ENCODE data around the gene ARSI. TPM values are rescaled to one million over a fixed set of nuclear protein-coding genes. Genes with fewer than 3 reads are reported as not detected.

The ARSI gene
- polyA plus RNA-seq, 1 of the 3 experiments (the other 2 are of a cell fraction), result 0.20 TPM

DNA sequence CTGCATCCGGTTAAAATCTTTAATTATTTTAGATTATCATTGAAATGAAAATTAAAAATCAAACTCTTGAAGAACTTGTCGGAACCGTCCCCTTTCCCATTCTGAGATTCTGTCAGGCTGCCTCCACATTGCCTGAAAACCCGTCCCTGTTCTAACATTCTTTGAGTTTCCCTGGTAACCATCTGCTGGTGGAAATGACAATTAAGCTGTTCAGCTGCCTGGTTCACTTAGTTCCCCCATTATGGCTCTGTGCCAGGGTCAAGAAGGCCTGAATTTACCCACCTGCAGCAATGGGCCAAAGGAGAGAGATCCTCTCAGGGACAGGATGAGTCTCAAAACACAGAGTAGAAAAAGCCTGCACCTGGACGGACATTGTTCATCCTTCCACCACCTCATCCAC is 43.0 kb upstream of the ARSI start:
- H3K4me2 ChIP-seq, result no peak overlapping the region
- no peaks in the 10 kb centered on the region for H3K79me2 ChIP-seq (ENCODE audit: insufficient read depth)
- no peaks in the 10 kb centered on the region for H3K9me3 ChIP-seq
- no peak overlapping the region for H2AFZ ChIP-seq (ENCODE audit: low read depth)
- TF ChIP-seq NFIC (IDR thresholded peaks at IDR 0.05; ENCODE audit: borderline replicate concordance) (peak; percentile 25; the same call in 1 of the 2 replicates), TAF1 (IDR thresholded peaks at IDR 0.05; ENCODE audit: borderline replicate concordance, low read depth, low read length) (no peak)
- H3K27ac ChIP-seq (ENCODE audit: low read depth in 2 of 2, low read length in 1 of 2), result no peak overlapping the region
- ChIA-PET CTCF (interaction anchor here (0.9 to 1.3 kb wide), 2 partner anchors 76 to 79 kb away, joined by 3 to 4 read pairs; no protein-coding TSS in a partner anchor), POLR2A (no interaction called here)
- no peaks in the 10 kb centered on the region for H4K20me1 ChIP-seq (ENCODE audit: insufficient read depth)
- peak; percentile 56 for DNase-seq
- no peaks in the 10 kb centered on the region for H3K9me2 ChIP-seq
- H3K36me3 ChIP-seq (replicated peaks in 1 of 2; ENCODE audit: control insufficient read depth in 1 of 2, insufficient read depth in 2 of 2, low read length in 1 of 2), result no peaks in the 10 kb centered on the region
- peaks cover 4% of the 10 kb centered on the region for H3F3A ChIP-seq (replicated peaks; ENCODE audit: insufficient read depth)
- 78% methylated on average over 5 of the region's 5 CpGs for WGBS (ENCODE audit: low lambda C conversion rate)
- H3K4me3 ChIP-seq (ENCODE audit: low read depth in 2 of 2, low read length in 1 of 2), result no peak overlapping the region
- peaks cover 0 to 7% of the 10 kb centered on the region in 2 experiments; a peak in 2 of 4 replicates for H3K4me1 ChIP-seq (ENCODE audit: control insufficient read depth in 1 of 2, insufficient read depth in 2 of 2, low read depth in 1 of 2, low read length in 1 of 2)
- H3K9ac ChIP-seq, result no peak overlapping the region
- H3K27me3 ChIP-seq (ENCODE audit: insufficient read depth), result no peaks in the 10 kb centered on the region

DNA sequence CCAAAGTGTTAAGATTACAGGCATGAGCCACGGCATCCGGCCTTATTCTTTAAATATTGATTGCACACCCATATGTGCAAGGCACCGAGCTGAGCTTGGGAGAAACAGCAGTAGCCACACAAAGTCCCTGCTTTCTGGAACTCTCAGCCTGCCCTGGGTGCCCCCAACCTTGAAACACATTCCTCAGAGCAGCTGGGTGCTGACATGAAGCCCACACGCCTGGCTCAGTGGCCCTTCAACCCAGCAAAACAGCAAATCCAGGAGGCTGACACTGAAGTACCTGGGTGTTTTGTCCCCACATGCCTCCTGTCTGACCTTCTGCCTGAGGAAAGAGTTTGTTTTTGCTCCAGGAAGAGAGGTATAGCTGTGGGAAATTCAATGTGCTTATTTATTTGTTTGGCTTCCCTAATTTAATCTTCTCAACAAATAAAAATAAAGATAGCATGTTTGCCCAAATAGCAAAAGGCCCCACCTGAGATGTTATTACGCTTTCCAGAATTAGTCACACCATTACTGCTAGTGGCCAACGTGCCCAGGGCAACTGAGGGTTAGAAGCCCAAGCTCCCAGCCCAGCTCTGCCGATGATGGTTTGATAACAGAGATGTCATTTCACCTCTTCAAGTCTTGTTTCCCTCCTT is 41.4 kb upstream of the ARSI start:
- 79% methylated on average over 6 of the region's 7 CpGs for WGBS (ENCODE audit: low lambda C conversion rate)
- H3K9me2 ChIP-seq, result no peaks in the 10 kb centered on the region
- H3K9ac ChIP-seq, result no peak overlapping the region
- H3K79me2 ChIP-seq (ENCODE audit: insufficient read depth), result no peaks in the 10 kb centered on the region
- ChIA-PET CTCF (interaction anchor here (1.3 to 1.4 kb wide), 2 partner anchors 19 to 120 kb away, joined by 3 read pairs; no protein-coding TSS in a partner anchor), POLR2A (no interaction called here)
- no peaks in the 10 kb centered on the region for H3K27me3 ChIP-seq (ENCODE audit: insufficient read depth)
- no peaks in the 10 kb centered on the region for H3F3A ChIP-seq (replicated peaks; ENCODE audit: insufficient read depth)
- H2AFZ ChIP-seq (ENCODE audit: low read depth), result no peak overlapping the region
- H3K27ac ChIP-seq (ENCODE audit: low read depth in 2 of 2, low read length in 1 of 2), result no peak overlapping the region
- H3K4me2 ChIP-seq, result no peak overlapping the region
- H3K4me3 ChIP-seq (ENCODE audit: low read depth in 2 of 2, low read length in 1 of 2), result no peak overlapping the region
- H3K4me1 ChIP-seq (ENCODE audit: control insufficient read depth in 1 of 2, insufficient read depth in 2 of 2, low read depth in 1 of 2, low read length in 1 of 2), result peaks cover 0 to 2% of the 10 kb centered on the region in 2 experiments; a peak in 1 of 4 replicates
- DNase-seq, result no peak
- TF ChIP-seq, protein P1, sequence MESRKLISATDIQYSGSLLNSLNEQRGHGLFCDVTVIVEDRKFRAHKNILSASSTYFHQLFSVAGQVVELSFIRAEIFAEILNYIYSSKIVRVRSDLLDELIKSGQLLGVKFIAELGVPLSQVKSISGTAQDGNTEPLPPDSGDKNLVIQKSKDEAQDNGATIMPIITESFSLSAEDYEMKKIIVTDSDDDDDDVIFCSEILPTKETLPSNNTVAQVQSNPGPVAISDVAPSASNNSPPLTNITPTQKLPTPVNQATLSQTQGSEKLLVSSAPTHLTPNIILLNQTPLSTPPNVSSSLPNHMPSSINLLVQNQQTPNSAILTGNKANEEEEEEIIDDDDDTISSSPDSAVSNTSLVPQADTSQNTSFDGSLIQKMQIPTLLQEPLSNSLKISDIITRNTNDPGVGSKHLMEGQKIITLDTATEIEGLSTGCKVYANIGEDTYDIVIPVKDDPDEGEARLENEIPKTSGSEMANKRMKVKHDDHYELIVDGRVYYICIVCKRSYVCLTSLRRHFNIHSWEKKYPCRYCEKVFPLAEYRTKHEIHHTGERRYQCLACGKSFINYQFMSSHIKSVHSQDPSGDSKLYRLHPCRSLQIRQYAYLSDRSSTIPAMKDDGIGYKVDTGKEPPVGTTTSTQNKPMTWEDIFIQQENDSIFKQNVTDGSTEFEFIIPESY (IDR thresholded peaks at IDR 0.05; ENCODE audit: borderline replicate concordance, low read depth), result no peak
- no peak for TF ChIP-seq MEF2A (IDR thresholded peaks at IDR 0.05; ENCODE audit: borderline replicate concordance, low read depth)
- TF ChIP-seq, protein P2, sequence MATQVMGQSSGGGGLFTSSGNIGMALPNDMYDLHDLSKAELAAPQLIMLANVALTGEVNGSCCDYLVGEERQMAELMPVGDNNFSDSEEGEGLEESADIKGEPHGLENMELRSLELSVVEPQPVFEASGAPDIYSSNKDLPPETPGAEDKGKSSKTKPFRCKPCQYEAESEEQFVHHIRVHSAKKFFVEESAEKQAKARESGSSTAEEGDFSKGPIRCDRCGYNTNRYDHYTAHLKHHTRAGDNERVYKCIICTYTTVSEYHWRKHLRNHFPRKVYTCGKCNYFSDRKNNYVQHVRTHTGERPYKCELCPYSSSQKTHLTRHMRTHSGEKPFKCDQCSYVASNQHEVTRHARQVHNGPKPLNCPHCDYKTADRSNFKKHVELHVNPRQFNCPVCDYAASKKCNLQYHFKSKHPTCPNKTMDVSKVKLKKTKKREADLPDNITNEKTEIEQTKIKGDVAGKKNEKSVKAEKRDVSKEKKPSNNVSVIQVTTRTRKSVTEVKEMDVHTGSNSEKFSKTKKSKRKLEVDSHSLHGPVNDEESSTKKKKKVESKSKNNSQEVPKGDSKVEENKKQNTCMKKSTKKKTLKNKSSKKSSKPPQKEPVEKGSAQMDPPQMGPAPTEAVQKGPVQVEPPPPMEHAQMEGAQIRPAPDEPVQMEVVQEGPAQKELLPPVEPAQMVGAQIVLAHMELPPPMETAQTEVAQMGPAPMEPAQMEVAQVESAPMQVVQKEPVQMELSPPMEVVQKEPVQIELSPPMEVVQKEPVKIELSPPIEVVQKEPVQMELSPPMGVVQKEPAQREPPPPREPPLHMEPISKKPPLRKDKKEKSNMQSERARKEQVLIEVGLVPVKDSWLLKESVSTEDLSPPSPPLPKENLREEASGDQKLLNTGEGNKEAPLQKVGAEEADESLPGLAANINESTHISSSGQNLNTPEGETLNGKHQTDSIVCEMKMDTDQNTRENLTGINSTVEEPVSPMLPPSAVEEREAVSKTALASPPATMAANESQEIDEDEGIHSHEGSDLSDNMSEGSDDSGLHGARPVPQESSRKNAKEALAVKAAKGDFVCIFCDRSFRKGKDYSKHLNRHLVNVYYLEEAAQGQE (IDR thresholded peaks at IDR 0.05; ENCODE audit: low read depth, low read length), result no peak
- H3K36me3 ChIP-seq (replicated peaks in 1 of 2; ENCODE audit: control insufficient read depth in 1 of 2, insufficient read depth in 2 of 2, low read length in 1 of 2), result no peaks in the 10 kb centered on the region
- no peaks in the 10 kb centered on the region for H3K9me3 ChIP-seq
- H4K20me1 ChIP-seq (ENCODE audit: insufficient read depth), result no peaks in the 10 kb centered on the region
